ENCODE data around the gene NACA. TPM values are rescaled to one million over a fixed set of nuclear protein-coding genes. Genes with fewer than 3 reads are reported as not detected.
A peak's percentile ranks its signal among the peaks of the same experiment; 100 is the strongest.

The NACA gene
- total and polyA plus RNA-seq, 2 experiments from 2014 or later: 891 to 916 TPM

- DNase-seq (ENCODE audit: low read depth in 1 of 2, low spot score in 1 of 2): no peak
- Histone ChIP-seq H3K4me3 (no peak overlapping the region), H3K36me3 (no peaks in the 10 kb centered on the region), H3K27me3 (no peaks in the 10 kb centered on the region), H3K9me3 (ENCODE audit: low read depth) (no peaks in the 10 kb centered on the region), H3K4me1 (ENCODE audit: low read depth) (peaks cover 16% of the 10 kb centered on the region), H3K27ac (peak overlapping the region; percentile 10)
- no peak for TF ChIP-seq CTCF (IDR thresholded peaks at IDR 0.05; ENCODE audit: low read depth, low read length)
These were observed 40.2 kb downstream of the NACA start for GRCh38 chr12:56684745-56685359.

- TF ChIP-seq CTCF (IDR thresholded peaks at IDR 0.05; ENCODE audit: low read depth, low read length): no peak
- Histone ChIP-seq H3K4me1 (ENCODE audit: low read depth) (peaks cover 16% of the 10 kb centered on the region), H3K27me3 (no peaks in the 10 kb centered on the region), H3K9me3 (ENCODE audit: low read depth) (no peaks in the 10 kb centered on the region), H3K36me3 (peaks cover 5% of the 10 kb centered on the region), H3K27ac (no peak overlapping the region), H3K4me3 (no peak overlapping the region)
- no peak for DNase-seq (ENCODE audit: low read depth in 1 of 2, low spot score in 1 of 2)
These were observed 42.8 kb downstream of the NACA start for GRCh38 chr12:56682323-56682722.

GRCh38 chr12:56679883-56680575 lies 45.1 kb downstream of the NACA start:
- Histone ChIP-seq H3K27me3 (no peaks in the 10 kb centered on the region), H3K4me3 (no peak overlapping the region), H3K36me3 (peaks cover 5% of the 10 kb centered on the region), H3K4me1 (ENCODE audit: low read depth) (peaks cover 9% of the 10 kb centered on the region), H3K9me3 (ENCODE audit: low read depth) (no peaks in the 10 kb centered on the region), H3K27ac (no peak overlapping the region)
- no peak for DNase-seq (ENCODE audit: low read depth in 1 of 2, low spot score in 1 of 2)
- TF ChIP-seq CTCF (IDR thresholded peaks at IDR 0.05; ENCODE audit: low read depth, low read length): no peak

- no peaks in the 10 kb centered on the region for H3K9me3 ChIP-seq (ENCODE audit: low read depth)
- H3K4me1 ChIP-seq (ENCODE audit: low read depth): no peaks in the 10 kb centered on the region
- H3K27me3 ChIP-seq: no peaks in the 10 kb centered on the region
- H3K36me3 ChIP-seq: peaks cover 5% of the 10 kb centered on the region
- no peak for TF ChIP-seq CTCF (IDR thresholded peaks at IDR 0.05; ENCODE audit: low read depth, low read length)
- no peak for DNase-seq (ENCODE audit: low read depth in 1 of 2, low spot score in 1 of 2)
- no peak overlapping the region for H3K4me3 ChIP-seq
- no peak overlapping the region for H3K27ac ChIP-seq
These were observed 46.2 kb downstream of the NACA start for GRCh38 chr12:56678852-56679251.

- no peak for DNase-seq (ENCODE audit: low read depth in 1 of 2, low spot score in 1 of 2)
- no peaks in the 10 kb centered on the region for H3K9me3 ChIP-seq (ENCODE audit: low read depth)
- no peak overlapping the region for H3K4me3 ChIP-seq
- H3K4me1 ChIP-seq (ENCODE audit: low read depth): no peaks in the 10 kb centered on the region
- TF ChIP-seq CTCF (IDR thresholded peaks at IDR 0.05; ENCODE audit: low read depth, low read length): no peak
- no peak overlapping the region for H3K27ac ChIP-seq
- no peaks in the 10 kb centered on the region for H3K27me3 ChIP-seq
- peaks cover 7% of the 10 kb centered on the region for H3K36me3 ChIP-seq
These were observed 47.4 kb downstream of the NACA start for GRCh38 chr12:56677680-56678079.

Data from cardiac muscle cell (in vitro differentiated cells and primary cell).